HG03457 (cell line): ENCODE measurements around the gene ZPR1.
"Not testable (repeated sequence)": the region's sequence is repeated elsewhere in the genome, so short reads cannot be mapped to it uniquely, and the experiment has no call there.

Experiments
- ATAC-seq: cut with Tn5 transposase; IDR thresholded peaks from one replicate; pipeline ENCODE4 v1.9.1; 2021; ENCODE audit warnings: moderate number of reproducible peaks; ENCODE audit not compliant: unreplicated experiment

ZPR1 gene

DNA sequence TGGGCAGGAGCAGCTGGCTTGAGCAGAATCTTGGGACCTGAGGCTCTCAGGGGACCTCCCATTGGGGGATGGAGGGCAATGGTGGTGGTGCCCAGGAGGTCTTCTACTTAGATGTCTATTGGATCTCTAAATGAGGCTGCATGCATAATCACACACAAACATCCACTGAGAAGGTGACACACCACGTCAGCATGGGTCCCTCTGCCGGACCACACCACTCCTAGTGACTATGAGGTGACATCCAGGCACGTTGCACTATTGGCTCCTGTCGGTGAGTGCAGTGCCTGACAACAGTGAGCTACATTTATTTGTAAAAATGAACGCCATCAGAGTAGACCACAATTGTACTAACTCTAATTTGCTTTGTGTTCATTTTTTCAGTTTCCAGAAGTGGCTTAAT lies 37.6 kb upstream of the ZPR1 start:
- ATAC-seq: no peak

DNA sequence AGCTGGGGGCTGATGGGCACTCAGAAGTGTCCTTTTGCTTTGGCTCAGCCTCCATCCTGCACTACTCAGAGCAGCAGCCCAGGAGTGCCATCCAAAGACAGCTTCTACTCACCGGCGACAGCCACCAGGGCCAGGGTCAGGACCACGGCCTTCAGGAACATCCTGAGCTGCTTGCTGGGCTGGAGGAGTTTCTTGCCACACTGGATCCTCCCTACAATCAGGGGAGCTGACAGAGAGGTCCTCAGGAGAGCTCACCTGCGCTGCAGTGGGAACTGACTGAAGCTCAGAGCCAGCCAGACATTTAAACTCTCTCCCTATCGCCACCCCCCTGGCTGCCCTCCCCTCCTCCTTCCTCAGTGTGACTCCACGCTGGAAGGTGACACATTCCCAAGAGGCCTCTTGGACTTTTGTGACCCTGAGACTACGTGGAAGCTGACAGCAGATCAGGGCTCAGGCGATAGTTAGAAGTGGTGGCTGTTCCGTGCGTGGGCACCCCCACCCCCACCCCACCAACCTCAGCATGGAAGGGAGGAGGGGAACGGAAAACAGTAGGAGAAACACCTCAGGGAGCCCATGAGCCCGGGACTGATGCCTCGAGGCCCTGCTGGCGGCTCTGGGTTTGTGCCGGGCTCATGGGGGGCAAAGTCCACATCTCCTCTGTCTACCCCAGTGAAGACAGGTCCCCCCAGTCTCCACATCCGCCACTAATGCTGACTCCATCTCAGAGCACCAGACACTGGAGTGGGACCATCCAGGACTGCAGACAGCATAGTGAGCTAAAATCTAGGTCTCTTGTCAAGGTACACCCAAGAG lies 35.4 kb upstream of the ZPR1 start, which contains the start of gene APOA4:
Gene APOA4, minus strand, starts transcription at position 274 of the 813 bp plus-strand sequence. Its CDS starts 113 bp downstream, at position 161.
- ATAC-seq: no peak

DNA sequence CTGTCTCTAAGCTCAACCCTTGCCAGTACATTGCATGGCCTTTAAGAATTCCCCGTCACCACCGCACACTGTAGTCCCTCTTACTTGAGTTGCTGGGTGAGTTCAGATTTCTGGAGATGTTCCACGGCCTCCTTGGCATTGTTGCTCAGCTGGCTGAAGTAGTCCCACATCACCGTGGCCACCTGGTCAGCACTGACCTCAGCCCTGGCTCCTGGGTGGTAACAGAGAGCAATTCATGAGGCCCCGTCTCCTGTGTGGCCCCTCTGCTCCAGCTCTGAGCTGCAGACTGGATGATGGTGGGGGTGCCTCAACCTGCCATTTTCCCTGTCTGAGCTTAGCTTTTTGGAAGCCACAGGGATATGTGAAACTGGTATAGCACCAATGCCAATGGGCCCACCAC lies 34.8 kb upstream of the ZPR1 start:
- ATAC-seq: no peak

DNA sequence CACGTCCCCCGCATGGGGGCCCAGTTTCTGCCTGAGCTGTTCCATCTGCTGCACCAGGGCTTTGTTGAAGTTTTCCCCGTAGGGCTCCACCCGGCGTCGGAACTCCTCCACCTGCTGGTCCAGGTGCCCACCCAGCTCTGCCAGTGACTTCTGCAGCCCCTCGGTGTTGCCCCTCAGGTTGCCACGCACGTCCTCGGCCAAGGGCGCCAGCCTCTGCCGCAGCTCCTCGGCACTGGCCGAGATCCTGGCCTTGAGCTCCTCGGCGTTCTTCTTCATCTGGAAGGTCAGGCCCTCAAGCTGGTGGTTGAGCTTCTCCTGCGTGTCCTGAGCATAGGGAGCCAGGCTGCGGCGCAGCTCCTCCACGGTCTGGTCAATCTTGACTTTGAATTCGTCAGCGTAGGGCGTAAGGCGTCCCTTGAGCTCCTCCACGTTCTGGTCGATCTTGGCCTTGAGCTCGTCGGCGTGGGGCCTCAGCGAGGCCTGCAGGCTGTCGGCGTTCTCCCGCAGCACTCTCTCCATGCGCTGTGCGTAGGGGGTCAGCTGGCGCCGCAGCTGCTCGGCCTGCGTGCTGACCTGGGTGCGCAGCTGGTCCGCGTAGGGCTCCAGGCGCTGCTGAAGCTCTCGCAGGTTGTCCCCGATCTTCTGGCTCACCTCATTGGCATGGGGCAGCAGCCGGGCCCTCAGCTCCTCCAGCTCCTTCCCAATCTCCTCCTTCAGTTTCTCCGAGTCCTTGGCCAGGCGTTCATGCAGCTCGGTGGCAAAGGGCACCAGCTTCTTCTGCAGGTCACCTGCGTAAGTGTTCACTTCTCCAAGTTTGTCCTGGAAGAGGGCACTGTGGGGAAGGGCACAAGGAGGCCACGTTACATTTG lies 33.5 kb upstream of the ZPR1 start:
- no peak for ATAC-seq

DNA sequence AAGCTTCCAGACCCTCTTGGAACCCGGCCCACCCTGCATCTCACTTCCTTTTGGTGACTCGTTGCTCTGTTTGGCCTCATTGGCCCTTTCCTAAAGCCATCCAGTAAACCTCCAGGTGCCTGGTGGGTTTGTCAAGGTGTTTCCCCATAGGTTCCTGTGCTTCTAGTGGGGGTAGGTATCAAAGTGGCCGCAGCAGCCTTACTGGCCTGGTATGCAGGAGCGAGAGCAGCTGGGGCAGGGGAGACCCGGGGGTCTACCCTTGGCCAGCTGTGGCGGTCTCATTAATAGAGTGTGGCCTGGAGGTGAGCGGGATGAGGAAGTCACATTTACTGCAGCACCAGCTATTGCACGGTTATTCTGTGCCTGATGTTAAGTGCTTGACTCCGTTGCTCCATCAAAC lies 31.2 kb upstream of the ZPR1 start:
- no peak for ATAC-seq

DNA sequence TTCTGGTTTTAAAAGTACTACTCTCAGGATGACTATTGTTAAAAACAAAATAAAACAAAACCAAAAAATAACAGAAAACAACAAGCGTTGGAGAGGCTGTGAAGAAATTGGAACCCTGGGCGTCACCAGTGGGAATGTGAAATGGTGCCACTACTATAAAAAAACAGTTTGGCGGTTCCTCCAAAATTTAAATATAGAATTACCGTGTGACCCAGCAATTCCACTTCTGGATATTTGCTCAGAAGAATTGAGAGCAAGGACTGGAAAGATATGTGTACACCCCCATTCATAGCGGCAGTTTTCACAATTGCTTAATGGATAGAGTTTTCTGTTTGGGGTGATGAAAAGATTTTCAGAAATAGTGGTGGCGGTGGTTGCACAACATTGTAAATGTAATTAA lies 26.7 kb upstream of the ZPR1 start:
- no peak for ATAC-seq

DNA sequence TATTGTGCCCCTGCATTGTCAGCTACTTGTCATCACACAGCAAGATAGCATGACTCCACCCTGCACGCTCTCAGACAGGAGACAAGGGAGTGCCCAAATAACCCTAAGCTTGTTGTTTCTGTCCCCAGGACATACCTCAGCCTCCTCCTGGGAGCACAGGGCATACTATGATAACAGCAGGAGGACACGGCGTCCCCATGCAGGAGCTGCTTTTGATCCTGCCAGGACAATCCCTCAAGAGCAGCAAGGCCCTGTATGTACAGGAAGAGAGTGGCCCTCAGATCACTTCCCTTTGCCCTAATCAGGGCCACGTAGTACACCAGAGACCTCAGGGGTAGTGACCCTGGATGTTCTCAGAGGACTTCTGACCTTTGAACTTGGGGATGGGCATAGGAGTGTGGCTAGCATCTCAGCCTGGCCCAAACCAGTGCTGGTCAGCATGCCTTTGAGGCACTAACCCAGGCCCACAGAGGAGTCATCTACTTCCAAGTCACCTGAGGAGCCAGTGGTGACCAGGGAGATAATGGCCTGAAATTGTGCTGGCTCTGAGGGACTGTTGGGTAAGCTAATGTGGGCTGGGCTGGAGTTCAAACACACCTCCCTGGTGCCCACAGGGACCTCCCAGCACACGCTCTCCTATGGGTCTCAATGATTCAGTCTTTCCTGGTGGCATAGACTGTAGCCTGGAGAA lies 26.1 kb upstream of the ZPR1 start:
- ATAC-seq: no peak

DNA sequence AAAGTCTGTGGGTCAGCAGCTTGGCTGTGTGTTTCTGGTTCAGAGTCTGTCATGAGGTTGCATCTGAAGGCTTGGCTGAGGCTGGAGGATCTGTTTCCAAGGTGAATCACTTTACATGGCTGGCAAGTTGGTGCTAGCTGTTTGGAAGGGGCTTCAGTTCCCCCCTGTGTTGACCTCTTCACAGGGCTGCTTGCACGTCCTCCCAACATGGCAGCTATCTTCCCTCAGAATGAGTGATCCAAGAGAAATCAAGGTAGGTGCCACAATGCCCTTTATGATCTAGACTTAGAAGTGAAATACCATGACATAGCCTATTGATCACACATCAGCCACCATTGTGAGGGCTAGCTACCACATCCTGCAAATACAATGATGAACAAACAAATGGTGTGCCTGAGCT lies 25.3 kb upstream of the ZPR1 start:
- no peak for ATAC-seq

DNA sequence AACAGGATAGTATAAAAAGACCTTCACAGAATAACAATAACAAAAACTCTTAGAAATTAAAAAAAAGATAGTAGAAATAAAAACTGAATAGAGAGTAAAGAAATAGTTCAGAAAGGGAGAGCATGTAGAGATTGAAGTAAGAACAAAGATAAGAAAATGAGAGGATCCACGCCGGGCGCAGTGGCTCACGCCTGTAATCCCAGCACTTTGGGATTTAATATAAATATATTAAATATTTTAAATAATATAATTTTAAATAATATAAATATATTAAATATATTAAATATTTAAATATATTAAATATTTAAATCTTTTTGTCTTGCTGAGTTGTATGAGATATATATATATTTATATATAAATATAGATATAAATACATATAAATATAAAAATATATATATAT lies 24.3 kb upstream of the ZPR1 start:
- no peak for ATAC-seq

DNA sequence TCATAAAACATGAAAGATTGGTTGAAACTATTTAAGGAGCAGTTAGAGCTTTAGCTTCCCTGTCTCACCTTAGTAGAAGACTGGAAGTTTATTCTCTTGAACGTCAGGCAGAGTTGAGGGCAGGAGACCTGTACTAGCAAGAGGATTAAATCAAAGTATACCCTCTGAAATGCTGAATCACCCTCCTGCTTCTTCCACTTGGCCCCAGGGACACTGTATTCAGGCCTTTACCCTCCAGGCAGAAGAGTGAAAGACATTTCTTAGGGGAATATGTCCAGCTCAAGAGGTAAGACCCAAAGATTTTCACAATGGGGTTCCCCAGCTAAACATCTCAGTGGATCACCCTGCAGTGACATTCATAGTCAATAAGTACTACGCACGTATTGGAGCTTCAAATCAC lies 23.4 kb upstream of the ZPR1 start:
- no peak for ATAC-seq

DNA sequence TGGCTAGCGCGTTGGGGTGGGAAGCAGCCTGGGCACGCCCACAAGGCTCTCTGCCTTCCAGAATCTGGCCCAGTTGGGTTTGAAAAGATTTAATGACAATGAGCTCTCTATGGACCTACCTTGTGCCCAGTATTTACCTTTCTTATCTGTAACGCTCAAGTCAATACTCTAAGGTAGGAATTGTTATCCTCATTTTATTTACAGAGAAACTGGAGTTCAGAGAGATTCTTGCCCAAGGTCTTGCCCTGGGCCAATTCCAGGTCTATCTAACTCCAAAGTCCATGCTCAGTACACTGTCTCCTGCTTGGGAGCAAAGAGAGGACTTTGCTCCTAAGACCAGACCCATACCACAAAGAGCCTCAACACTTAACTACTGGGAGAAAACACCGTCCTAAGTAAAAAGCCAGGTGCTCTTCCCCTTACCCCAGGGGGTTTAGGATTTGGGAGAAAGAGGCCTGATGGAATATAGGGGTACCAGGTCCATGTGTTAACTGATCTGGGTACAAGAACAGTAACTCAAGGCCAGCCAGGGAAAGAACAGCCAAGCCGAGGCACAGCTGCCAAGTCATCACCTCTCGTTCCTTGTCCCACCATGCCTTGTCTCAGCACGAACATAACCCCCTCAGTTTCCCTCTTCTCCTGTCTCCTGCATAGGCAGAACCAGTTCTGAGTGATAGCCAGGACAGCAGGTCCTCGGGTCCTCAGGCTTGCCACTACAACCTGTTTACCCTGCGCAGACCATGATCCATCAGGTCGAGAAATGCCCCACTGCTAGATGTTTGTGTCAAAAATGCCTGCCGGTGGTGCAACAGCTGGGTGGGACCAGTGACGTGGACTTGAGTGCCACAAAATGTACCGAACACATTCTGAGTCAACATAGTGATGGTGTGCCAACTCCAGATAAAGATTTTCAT lies 20.7 kb upstream of the ZPR1 start:
- ATAC-seq: no peak

DNA sequence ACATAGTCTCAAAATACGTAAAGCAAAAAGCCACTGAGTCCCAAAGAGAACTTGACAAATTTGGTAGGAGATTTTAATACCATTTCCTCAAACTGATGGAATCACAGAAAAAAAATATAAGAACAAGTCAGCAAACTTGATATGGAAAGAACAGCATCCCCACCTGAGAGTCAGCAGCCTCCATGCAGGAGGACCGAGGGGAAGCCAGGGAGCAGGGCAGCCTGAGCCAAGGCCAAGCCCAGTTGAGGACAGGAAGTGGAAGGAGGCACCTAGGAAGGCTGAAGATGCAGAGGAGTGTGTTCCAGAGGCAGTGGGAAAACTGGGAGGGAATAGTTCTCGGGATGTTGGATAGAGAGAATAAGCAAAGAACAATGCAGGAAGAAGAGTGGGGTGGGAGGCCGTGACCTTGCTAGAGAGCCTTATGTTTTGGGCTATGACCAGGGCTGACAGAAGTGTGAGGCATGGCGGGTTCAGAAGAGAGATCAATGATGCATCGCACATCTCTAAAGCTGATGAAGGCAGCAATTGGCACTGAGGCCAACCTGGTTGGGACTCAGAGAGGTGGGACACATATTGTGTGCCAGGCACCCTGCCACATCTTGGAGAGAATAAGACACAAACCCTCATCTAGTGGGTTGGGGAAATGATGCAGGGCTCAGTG lies 19.9 kb upstream of the ZPR1 start:
- no peak for ATAC-seq

DNA sequence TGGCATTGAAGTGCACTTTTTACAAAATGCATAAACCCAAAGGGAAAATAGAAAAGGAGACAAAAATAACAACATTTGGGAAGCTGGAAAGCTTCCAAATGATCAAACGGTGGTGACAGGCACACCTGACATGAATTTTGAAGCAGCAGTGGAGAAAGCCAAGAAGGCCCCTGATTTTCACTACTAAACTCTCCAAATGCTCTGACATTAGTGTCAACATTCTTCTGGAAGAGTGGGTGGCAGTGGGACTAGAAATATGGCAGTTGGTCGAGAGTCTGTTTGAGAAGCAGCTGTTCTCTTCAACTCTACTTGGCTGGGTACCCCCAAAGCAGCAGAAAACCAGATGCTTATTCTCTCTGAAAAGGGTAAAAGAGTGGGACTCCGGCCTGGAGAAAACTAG lies 16.2 kb upstream of the ZPR1 start:
- no peak for ATAC-seq

DNA sequence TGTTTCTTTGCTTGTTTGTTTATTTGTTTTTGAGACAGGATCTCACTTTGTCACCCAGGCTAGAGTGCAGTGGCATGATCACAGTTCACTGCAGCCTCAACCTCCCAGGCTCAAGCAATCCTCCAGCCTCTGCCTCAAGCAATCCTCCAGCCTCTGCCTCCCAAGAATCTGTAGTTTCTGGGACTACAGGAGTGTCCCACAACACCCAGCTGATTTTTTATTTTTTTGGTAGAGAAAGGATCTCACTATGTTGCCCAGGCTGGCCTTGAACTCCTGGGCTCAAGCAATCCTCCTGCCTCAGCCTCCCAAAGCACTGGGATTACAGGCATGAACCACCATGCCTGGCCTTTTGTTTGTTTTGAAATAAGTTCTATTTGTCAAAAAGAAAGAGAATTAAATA lies 13.8 kb upstream of the ZPR1 start:
- ATAC-seq: not testable (repeated sequence)

DNA sequence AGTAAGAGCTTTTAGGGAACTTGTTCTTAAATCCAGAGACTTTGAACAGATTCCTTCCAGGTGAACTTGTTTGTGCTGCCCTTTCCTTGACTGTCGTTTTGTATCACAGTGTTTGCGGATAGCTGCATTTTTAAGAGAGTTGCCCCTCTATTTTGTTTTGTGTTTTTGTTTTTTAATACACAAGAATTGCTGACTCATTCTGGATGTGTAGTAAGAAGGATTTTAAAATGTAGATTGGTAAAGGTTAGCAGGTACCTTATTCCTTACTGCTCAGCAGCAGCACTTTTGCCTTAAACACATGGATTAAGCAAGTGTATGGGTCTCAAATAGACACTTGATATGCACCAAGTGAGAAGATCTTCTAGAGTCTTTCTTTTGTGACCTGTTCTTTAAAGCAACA lies 12.8 kb upstream of the ZPR1 start:
- no peak for ATAC-seq

DNA sequence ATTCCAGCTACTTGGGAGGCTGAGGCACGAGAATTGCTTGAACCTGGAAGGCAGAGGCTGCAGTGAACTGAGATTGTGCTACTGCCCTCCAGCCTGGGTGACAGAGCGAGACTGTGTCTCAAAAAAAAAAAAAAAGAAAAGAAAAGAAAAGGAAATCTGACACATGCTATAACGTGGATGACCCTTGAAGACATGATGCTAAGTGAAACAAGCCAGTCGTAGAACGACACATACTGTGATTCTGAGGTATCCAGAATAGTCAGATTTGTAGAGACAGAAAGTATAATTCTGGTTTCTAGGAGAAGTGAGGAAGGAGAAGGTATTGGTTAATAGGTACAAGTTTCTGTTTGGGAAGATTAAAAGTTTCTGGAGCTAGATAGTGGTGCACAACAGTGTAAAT lies 10.5 kb upstream of the ZPR1 start:
- ATAC-seq: no peak

DNA sequence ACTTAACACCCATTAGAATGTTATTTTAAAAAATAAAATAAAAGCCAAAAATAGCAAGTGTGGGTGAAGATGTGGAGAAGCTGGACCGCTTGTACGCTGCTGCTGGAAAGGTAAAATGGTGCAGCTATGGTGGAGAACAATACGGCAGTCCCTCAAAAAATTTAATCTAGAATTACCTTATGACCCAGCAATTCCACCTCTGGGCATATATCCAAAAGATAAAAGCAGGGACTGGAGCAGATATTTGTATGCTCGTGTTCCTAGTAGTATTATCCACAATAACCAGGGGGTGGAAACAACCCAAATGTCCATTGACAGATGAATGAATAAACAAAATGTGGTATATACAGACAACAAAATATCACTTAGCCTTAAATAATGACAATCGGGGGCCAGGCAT lies 10.0 kb upstream of the ZPR1 start:
- no peak for ATAC-seq

DNA sequence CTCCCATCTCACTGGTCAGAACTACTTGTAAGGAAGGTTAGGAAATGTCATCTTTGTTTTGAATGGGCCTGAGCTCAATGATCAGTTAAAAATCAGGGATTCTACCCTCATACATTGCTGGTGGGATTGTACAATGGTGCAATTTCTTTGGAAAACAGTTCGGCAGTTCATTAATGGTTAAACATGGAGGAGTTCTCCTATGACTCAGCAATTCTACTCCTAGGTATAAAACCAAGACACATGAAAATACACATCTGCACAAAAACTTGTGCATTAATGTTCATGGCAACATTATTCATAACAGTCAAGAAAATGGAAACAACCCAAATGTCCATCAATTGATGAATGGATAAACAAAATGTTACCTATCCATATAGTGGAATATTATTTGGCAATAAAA lies 8.7 kb upstream of the ZPR1 start:
- no peak for ATAC-seq

DNA sequence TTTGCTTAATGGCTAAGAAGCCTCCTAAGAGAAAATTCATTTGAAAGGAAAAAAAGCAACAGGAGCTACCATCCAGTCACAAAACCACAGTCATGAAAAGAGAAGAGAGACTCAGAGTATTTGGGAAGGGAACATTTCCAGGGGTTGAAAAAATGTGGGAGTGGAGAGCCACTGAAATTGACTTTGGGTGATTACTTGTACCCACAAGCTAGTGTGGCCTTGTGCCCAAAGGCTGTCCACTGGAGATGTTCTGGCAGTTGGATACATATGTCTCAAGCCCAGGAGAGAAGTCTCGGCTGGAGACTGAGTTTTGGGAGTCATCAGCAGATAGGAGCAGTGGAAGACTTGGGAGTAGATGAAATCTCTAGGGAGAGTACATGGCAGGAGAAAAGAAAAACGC lies 7.0 kb upstream of the ZPR1 start:
- ATAC-seq: no peak

DNA sequence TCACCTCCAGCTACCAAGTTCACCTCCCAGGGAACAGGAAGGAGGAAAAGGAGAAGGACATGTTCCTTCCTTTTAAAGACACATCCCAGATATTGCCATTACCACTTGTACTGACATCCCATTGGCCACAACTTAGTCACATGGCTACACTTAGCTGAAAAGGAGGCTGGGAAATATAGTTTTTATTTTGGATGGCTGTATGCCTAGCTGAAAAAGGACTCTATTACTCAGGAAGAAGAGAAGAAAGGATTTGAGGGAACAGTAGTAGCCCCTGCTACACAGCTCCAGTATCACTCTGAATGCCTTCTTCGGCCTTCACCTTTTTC lies 5.9 kb upstream of the ZPR1 start:
- ATAC-seq: no peak
